IMR-90 (cell line): ENCODE data around the gene IGF1R. TPM values are rescaled to one million over a fixed set of nuclear protein-coding genes. Genes with fewer than 3 reads are reported as not detected.

Source experiments
- ATAC-seq: fragments of 200-7000 bp; cut with Tn5 transposase; 2 replicates; pipeline ENCODE4 v1.9.1; 2020; ENCODE audit warnings: low read depth, mild to moderate bottlenecking, moderate library complexity
- BruUV-seq: library from RNA; stranded (reverse); fragments of 400-500 nt; replicated peaks from 2 replicates; lab custom pipeline; 2021; lab: Mats Ljungman, UMichigan
- CTCF ChIA-PET: fragments of 300-600 bp; formaldehyde crosslinking; extraction: SDS; loops from one replicate; lab custom pipeline; 2021; ENCODE audit warnings: antibody characterized with exemption; lab: Yijun Ruan, JAX
- POLR2A ChIA-PET: fragments of 300-600 bp; sonication (Branson Sonifier 250); formaldehyde crosslinking; loops from one replicate; lab custom pipeline; 2022; ENCODE audit warnings: antibody characterized with exemption; ENCODE audit not compliant: unreplicated experiment; lab: Charles Lee
- DNase-seq: peaks from one replicate; pipeline ENCODE4 v3.0.0; 2013
- H2AFZ ChIP-seq: replicated peaks from 2 replicates; pipeline ENCODE3; 2013; ENCODE audit warnings: low read length, mild to moderate bottlenecking; ENCODE audit not compliant: poor library complexity
- H2AK5ac ChIP-seq: 2 replicates; pipeline ENCODE4 v1.6.1; 2013; ENCODE audit warnings: low read depth, low read length, inconsistent platforms
- H2AK9ac ChIP-seq: replicated peaks from 2 replicates; pipeline ENCODE3; 2013; ENCODE audit warnings: mild to moderate bottlenecking, low read depth, low read length, moderate library complexity; ENCODE audit not compliant: poor library complexity
- H2BK120ac ChIP-seq: 2 replicates; pipeline ENCODE4 v1.6.1; 2013; ENCODE audit warnings: low read depth, low read length, inconsistent platforms
- H2BK15ac ChIP-seq: 3 replicates; pipeline ENCODE4 v1.6.1; 2013; ENCODE audit warnings: low read depth, low read length, inconsistent platforms
- H2BK20ac ChIP-seq: 2 replicates; pipeline ENCODE4 v1.6.1; 2013; ENCODE audit warnings: low read depth, mild to moderate bottlenecking, inconsistent platforms, low read length, moderate library complexity
- H2BK5ac ChIP-seq: 2 replicates; pipeline ENCODE4 v1.6.1; 2013; ENCODE audit warnings: mild to moderate bottlenecking, low read depth, low read length, inconsistent platforms; ENCODE audit not compliant: poor library complexity, severe bottlenecking
- H3K14ac ChIP-seq: replicated peaks from 2 replicates; pipeline ENCODE4 v1.6.1; 2013; ENCODE audit warnings: low read depth, low read length, inconsistent platforms
- H3K18ac ChIP-seq: 2 replicates; pipeline ENCODE4 v1.6.1; 2013; ENCODE audit warnings: low read depth, low read length, control low read depth
- H3K23ac ChIP-seq: 2 replicates; pipeline ENCODE4 v1.6.1; 2013; ENCODE audit warnings: low read depth, low read length, inconsistent platforms
- H3K27ac ChIP-seq: 2 replicates; pipeline ENCODE4 v1.5.1; 2013; ENCODE audit warnings: mild to moderate bottlenecking, control low read depth, low read length; ENCODE audit not compliant: insufficient read depth
- H3K27me3 ChIP-seq: 2 replicates; pipeline ENCODE4 v1.6.1; 2013; ENCODE audit warnings: low read length; ENCODE audit not compliant: control insufficient read depth, insufficient read depth
- H3K36me3 ChIP-seq: 2 replicates; pipeline ENCODE4 v1.6.1; 2013; ENCODE audit warnings: low read length, mixed read lengths; ENCODE audit not compliant: control insufficient read depth, insufficient read depth
- H3K4ac ChIP-seq: 2 replicates; pipeline ENCODE4 v1.6.1; 2013; ENCODE audit warnings: low read depth, low read length, inconsistent platforms
- H3K4me1 ChIP-seq: 2 replicates; pipeline ENCODE4 v1.6.1; 2013; ENCODE audit warnings: low read length, mixed read lengths; ENCODE audit not compliant: control insufficient read depth, insufficient read depth
- H3K4me2 ChIP-seq: 2 replicates; pipeline ENCODE4 v1.6.1; 2013; ENCODE audit warnings: low read depth, mild to moderate bottlenecking, control low read depth, low read length, moderate library complexity
- H3K4me3 ChIP-seq: 2 replicates; pipeline ENCODE4 v1.5.1; 2013; ENCODE audit warnings: low read depth, mild to moderate bottlenecking, control low read depth, low read length, moderate library complexity; ENCODE audit not compliant: insufficient read depth
- H3K56ac ChIP-seq: 2 replicates; pipeline ENCODE4 v1.6.1; 2013; ENCODE audit warnings: low read length, inconsistent platforms; ENCODE audit not compliant: insufficient read depth; ENCODE audit errors: extremely low read depth
- H3K79me1 ChIP-seq, 2 experiments: 2 replicates each; pipeline ENCODE4 v1.6.1; 2013; ENCODE audit warnings: low read length in 2 of 2, inconsistent platforms in 1 of 2, low read depth in 1 of 2
- H3K9ac ChIP-seq: 2 replicates; pipeline ENCODE4 v1.6.1; 2013; ENCODE audit warnings: low read depth, low read length, control low read depth
- H3K9me1 ChIP-seq: 2 replicates; pipeline ENCODE4 v1.6.1; 2013; ENCODE audit warnings: low read length, inconsistent platforms; ENCODE audit not compliant: insufficient read depth
- H3K9me3 ChIP-seq: 2 replicates; pipeline ENCODE4 v1.6.1; 2013; ENCODE audit warnings: low read length; ENCODE audit not compliant: control insufficient read depth, insufficient read depth
- H4K20me1 ChIP-seq: 2 replicates; pipeline ENCODE4 v1.6.1; 2013; ENCODE audit warnings: low read length, inconsistent platforms; ENCODE audit not compliant: insufficient read depth
- H4K5ac ChIP-seq: 2 replicates; pipeline ENCODE4 v1.6.1; 2013; ENCODE audit warnings: mild to moderate bottlenecking, low read depth, low read length, control low read depth
- H4K8ac ChIP-seq, 2 experiments: 2 replicates each; pipeline ENCODE4 v1.6.1; 2013; ENCODE audit warnings: low read depth in 2 of 2, low read length in 2 of 2, control low read depth in 1 of 2, inconsistent platforms in 1 of 2
- H4K91ac ChIP-seq: 2 replicates; pipeline ENCODE4 v1.6.1; 2013; ENCODE audit warnings: low read depth, low read length, inconsistent platforms; ENCODE audit not compliant: insufficient read depth
- BHLHE40 ChIP-seq: fragments of 150-350 bp; IDR thresholded peaks from 2 replicates; pipeline ENCODE4 v1.6.1; 2016; ENCODE audit warnings: mild to moderate bottlenecking, low read depth, low read length
- CEBPB ChIP-seq: IDR thresholded peaks from 2 replicates; pipeline ENCODE4 v1.6.1; 2012; ENCODE audit warnings: low read depth, low read length, improper control_type of control experiment
- CTCF ChIP-seq: conservative IDR thresholded peaks from 2 replicates; pipeline ENCODE4 v1.5.1; 2012; ENCODE audit warnings: mild to moderate bottlenecking, low read depth, low read length, improper control_type of control experiment
- ELK1 ChIP-seq: fragments of 150-350 bp; IDR thresholded peaks from 2 replicates; pipeline ENCODE4 v1.6.1; 2016; ENCODE audit warnings: low read depth, mild to moderate bottlenecking, low read length, moderate library complexity, borderline replicate concordance
- FOS ChIP-seq: fragments of 150-350 bp; IDR thresholded peaks from 2 replicates; pipeline ENCODE4 v1.6.1; 2016; ENCODE audit warnings: low read depth, low read length
- MAZ ChIP-seq: IDR thresholded peaks from 2 replicates; pipeline ENCODE4 v1.6.1; 2012; ENCODE audit warnings: low read depth, mild to moderate bottlenecking, low read length, improper control_type of control experiment, moderate library complexity, borderline replicate concordance
- MXI1 ChIP-seq: IDR thresholded peaks from 2 replicates; pipeline ENCODE4 v1.6.1; 2012; ENCODE audit warnings: low read depth, mild to moderate bottlenecking, low read length, moderate library complexity, borderline replicate concordance
- NFE2L2 ChIP-seq: fragments of 150-350 bp; IDR thresholded peaks from 2 replicates; pipeline ENCODE4 v1.6.1; 2016; ENCODE audit warnings: low read depth, mild to moderate bottlenecking, low read length
- POLR2A ChIP-seq: IDR thresholded peaks from 2 replicates; pipeline ENCODE4 v1.6.1; 2012; ENCODE audit warnings: mild to moderate bottlenecking, low read depth, low read length
- RAD21 ChIP-seq: IDR thresholded peaks from 2 replicates; pipeline ENCODE4 v1.6.1; 2012; ENCODE audit warnings: low read length, improper control_type of control experiment
- RCOR1 ChIP-seq: IDR thresholded peaks from 2 replicates; pipeline ENCODE4 v1.6.1; 2012; ENCODE audit warnings: mild to moderate bottlenecking, low read length, improper control_type of control experiment; ENCODE audit not compliant: insufficient replicate concordance
- RFX5 ChIP-seq: IDR thresholded peaks from 2 replicates; pipeline ENCODE4 v1.8.0; 2012; ENCODE audit warnings: low read depth, mild to moderate bottlenecking, low read length, moderate library complexity
- SMC3 ChIP-seq: fragments of 150-350 bp; IDR thresholded peaks from 2 replicates; pipeline ENCODE4 v1.6.1; 2016; ENCODE audit warnings: low read depth, mild to moderate bottlenecking, antibody characterized with exemption, low read length, moderate library complexity
- USF2 ChIP-seq: fragments of 150-350 bp; IDR thresholded peaks from 2 replicates; pipeline ENCODE4 v1.6.1; 2017; ENCODE audit warnings: mild to moderate bottlenecking, antibody characterized with exemption, low read length, low read depth
- WGBS, 2 experiments: methylation state at CpG; one replicate each; pipeline versions ENCODE4 v1.1.5 to v1.1.7; 2013; ENCODE audit warnings: missing lambda C conversion rate in 2 of 2; ENCODE audit not compliant: insufficient read length in 1 of 2; ENCODE audit errors: extremely low coverage in 2 of 2; 5-methylcytosine and 5-hydroxymethylcytosine counted together
- dilution Hi-C: fragments of 300-500 bp; cut with HindIII; formaldehyde crosslinking; loops from one replicate; pipeline ENCODE4 v1.14.3; 2018; ENCODE audit warnings: low sequenced_read_pairs; ENCODE audit not compliant: unreplicated experiment
- in situ Hi-C: fragments of 300-500 bp; cut with MboI; formaldehyde crosslinking; loops from 3 replicates; pipeline ENCODE4 v1.14.3; 2019; ENCODE audit warnings: low sequenced_read_pairs, inconsistent platforms, mixed read lengths
- intact Hi-C: fragments of 100-400 bp; cut with micrococcal nuclease; formaldehyde crosslinking; loops from 2 replicates; pipeline ENCODE4 v1.10.0; 2022
- polyA plus RNA-seq, 3 experiments: library from polyadenylated mRNA; depleted of rRNA; stranded (reverse); fragments of >200 nt; gene quantifications; 2 replicates each; pipeline ENCODE4 v1.2.3, GENCODE V29; 2012; ENCODE audit warnings: low replicate concordance in 1 of 3
- total RNA-seq: library from RNA; depleted of rRNA; stranded (reverse); fragments of >200 nt; gene quantifications from 2 replicates; pipeline ENCODE4 v1.2.3, GENCODE V29; 2012

The IGF1R gene
- total and polyA plus RNA-seq, 2 of the 4 experiments (the other 2 are of a cell fraction), result 24.0 to 24.9 TPM

GRCh38 chr15:98712845-98713584 is 64.7 kb downstream of the IGF1R start:
- H2BK120ac ChIP-seq, result no peak overlapping the region
- peaks cover 12% of the 10 kb centered on the region for H3K4me1 ChIP-seq
- H3K14ac ChIP-seq, result no peak overlapping the region
- peaks cover 98% of the 10 kb centered on the region for H4K20me1 ChIP-seq
- DNase-seq (no peak), ATAC-seq (no peak)
- peaks cover 21% of the 10 kb centered on the region for H3K36me3 ChIP-seq
- dilution Hi-C loops, result no loop called here
- H3K9me3 ChIP-seq, result peaks cover 10% of the 10 kb centered on the region
- no peak overlapping the region for H3K9ac ChIP-seq
- no peak overlapping the region for H3K56ac ChIP-seq
- intact Hi-C loops, result no loop called here
- H3K9me1 ChIP-seq, result peaks cover 39% of the 10 kb centered on the region
- no peak overlapping the region for H2AFZ ChIP-seq
- no peak overlapping the region for H2AK9ac ChIP-seq
- H3K27ac ChIP-seq, result no peak overlapping the region
- no peak overlapping the region for H2BK15ac ChIP-seq
- no CpG with 5 or more reads among the region's 16 CpGs for WGBS, 2 experiments
- TF ChIP-seq CEBPB (no peak), RAD21 (no peak), POLR2A (no peak), USF2 (no peak), ELK1 (no peak), MAZ (no peak), SMC3 (no peak), BHLHE40 (no peak), RFX5 (no peak), MXI1 (no peak), NFE2L2 (no peak), CTCF (no peak), RCOR1 (no peak), FOS (no peak)
- H3K23ac ChIP-seq, result no peak overlapping the region
- H4K91ac ChIP-seq, result no peak overlapping the region
- CTCF ChIA-PET, result interaction anchor here (1.2 kb wide), 1 partner anchor 9 kb away, joined by 3 read pairs; no protein-coding TSS in a partner anchor
- H2AK5ac ChIP-seq, result no peak overlapping the region
- POLR2A ChIA-PET, result no interaction called here
- H4K5ac ChIP-seq, result no peak overlapping the region
- BruUV-seq, result no TSS peak
- H3K79me1 ChIP-seq, result peaks cover 21 to 91% of the 10 kb centered on the region in 2 experiments
- no peak overlapping the region for H3K4me2 ChIP-seq
- H3K27me3 ChIP-seq, result no peaks in the 10 kb centered on the region
- H4K8ac ChIP-seq, result no peak overlapping the region
- no peak overlapping the region for H3K4ac ChIP-seq
- in situ Hi-C loops, result no loop called here
- H2BK20ac ChIP-seq, result no peak overlapping the region
- H2BK5ac ChIP-seq, result no peak overlapping the region
- no peak overlapping the region for H3K4me3 ChIP-seq
- H3K18ac ChIP-seq, result no peak overlapping the region
